Thymus (tissue), 11 donors: ENCODE data around the gene CCDC136. TPM values are rescaled to one million over a fixed set of nuclear protein-coding genes. Genes with fewer than 3 reads are reported as not detected.
A peak's percentile ranks its signal among the peaks of the same experiment; 100 is the strongest.

Source experiments
- DNase-seq, 9 donors: peaks; one replicate each; pipeline ENCODE4 v3.0.0-alpha.2; 2013; ENCODE audit warnings: low spot score in 9 of 9, low read depth in 6 of 9, missing footprints in 1 of 9
- H3K27ac ChIP-seq, 2 donors: one replicate each; pipeline ENCODE4 v1.5.1; 2013; ENCODE audit warnings: control low read depth in 1 of 2, low read depth in 1 of 2, low read length in 1 of 2, mild to moderate bottlenecking in 1 of 2, moderate library complexity in 1 of 2
- H3K27me3 ChIP-seq, 2 donors: one replicate each; pipeline ENCODE4 v1.5.1; 2013; ENCODE audit warnings: low read length in 1 of 2; ENCODE audit not compliant: control insufficient read depth in 2 of 2, insufficient read depth in 1 of 2
- H3K36me3 ChIP-seq, 2 donors: one replicate each; pipeline ENCODE4 v1.5.1; 2013; ENCODE audit warnings: low read length in 1 of 2, mild to moderate bottlenecking in 1 of 2, moderate library complexity in 1 of 2; ENCODE audit not compliant: control insufficient read depth in 2 of 2, insufficient read depth in 2 of 2
- H3K4me1 ChIP-seq, 2 donors: one replicate each; pipeline ENCODE4 v1.5.1; 2013; ENCODE audit warnings: low read length in 2 of 2; ENCODE audit not compliant: control insufficient read depth in 2 of 2, insufficient read depth in 2 of 2
- H3K4me3 ChIP-seq, 2 donors: one replicate each; pipeline ENCODE4 v1.5.1; 2013; ENCODE audit warnings: low read length in 2 of 2, control low read depth in 1 of 2, mild to moderate bottlenecking in 1 of 2
- H3K9me3 ChIP-seq, 2 donors: one replicate each; pipeline ENCODE4 v1.5.1; 2013; ENCODE audit warnings: low read length in 1 of 2, mild to moderate bottlenecking in 1 of 2; ENCODE audit not compliant: control insufficient read depth in 2 of 2, insufficient read depth in 1 of 2
- WGBS: extraction: QIAGEN DNeasy Blood & Tissue Kit; methylation state at CpG from one replicate; pipeline ENCODE4 v1.1.7; 2013; 5-methylcytosine and 5-hydroxymethylcytosine counted together
- polyA plus RNA-seq: library from polyadenylated mRNA; stranded (reverse); fragments of 200-250 nt; gene quantifications from one replicate; pipeline ENCODE4 v1.2.3, GENCODE V29; 2013
- total RNA-seq: library from RNA; stranded (reverse); fragments of 120-200 nt; gene quantifications from one replicate; pipeline ENCODE4 v1.2.4, GENCODE V29; 2013
- donor health status: healthy.

The CCDC136 gene
- total and polyA plus RNA-seq, 2 donors: 4.5 to 13.7 TPM

GRCh38 chr7:128831994-128832879 lies 40.5 kb downstream of the CCDC136 start:
- Histone ChIP-seq H3K9me3 (peaks cover 0 to 5% of the 10 kb centered on the region in 2 donors), H3K4me1 (peaks cover 2 to 34% of the 10 kb centered on the region in 2 donors), H3K36me3 (no peaks in the 10 kb centered on the region), H3K4me3 (no peak overlapping the region), H3K27me3 (peaks cover 40 to 77% of the 10 kb centered on the region in 2 donors), H3K27ac (no peak overlapping the region)
- WGBS: 4% methylated on average over 22 of the region's 22 CpGs
- peak in 1 of 9 donors; percentile 13 for DNase-seq

GRCh38 chr7:128832880-128833147 lies 41.0 kb downstream of the CCDC136 start:
- Histone ChIP-seq H3K27me3 (peaks cover 40 to 71% of the 10 kb centered on the region in 2 donors), H3K36me3 (no peaks in the 10 kb centered on the region), H3K27ac (no peak overlapping the region), H3K9me3 (peaks cover 0 to 5% of the 10 kb centered on the region in 2 donors), H3K4me1 (peaks cover 2 to 34% of the 10 kb centered on the region in 2 donors), H3K4me3 (no peak overlapping the region)
- 31% methylated on average over 2 of the region's 2 CpGs for WGBS
- DNase-seq: no peak

GRCh38 chr7:128833148-128833945 lies 41.6 kb downstream of the CCDC136 start:
- Histone ChIP-seq H3K4me1 (peaks cover 2 to 34% of the 10 kb centered on the region in 2 donors), H3K27me3 (peaks cover 40 to 66% of the 10 kb centered on the region in 2 donors), H3K36me3 (no peaks in the 10 kb centered on the region)

GRCh38 chr7:128833946-128834325 lies 42.2 kb downstream of the CCDC136 start:
- Histone ChIP-seq H3K4me3 (no peak overlapping the region), H3K4me1 (peaks cover 2 to 34% of the 10 kb centered on the region in 2 donors), H3K36me3 (no peaks in the 10 kb centered on the region), H3K9me3 (peaks cover 0 to 5% of the 10 kb centered on the region in 2 donors), H3K27me3 (peaks cover 40 to 61% of the 10 kb centered on the region in 2 donors), H3K27ac (no peak overlapping the region)
- 81% methylated on average over 4 of the region's 4 CpGs for WGBS
- DNase-seq: no peak

More at GRCh38 chr7:128833148-128833945, 41.6 kb downstream of the CCDC136 start:
- H3K9me3 ChIP-seq: peaks cover 0 to 5% of the 10 kb centered on the region in 2 donors
- peak in 1 of 9 donors; percentile 10 for DNase-seq
- H3K27ac ChIP-seq: no peak overlapping the region
- WGBS: 36% methylated on average over 13 of the region's 13 CpGs
- no peak overlapping the region for H3K4me3 ChIP-seq

GRCh38 chr7:128835231-128835751 lies 43.5 kb downstream of the CCDC136 start:
- Histone ChIP-seq H3K9me3 (peaks cover 0 to 5% of the 10 kb centered on the region in 2 donors), H3K4me3 (no peak overlapping the region), H3K36me3 (no peaks in the 10 kb centered on the region), H3K27me3 (peaks cover 29 to 49% of the 10 kb centered on the region in 2 donors), H3K4me1 (peaks cover 2 to 27% of the 10 kb centered on the region in 2 donors), H3K27ac (no peak overlapping the region)
- WGBS: 97% methylated on average over 16 of the region's 16 CpGs
- DNase-seq: no peak

GRCh38 chr7:128835790-128836641 lies 44.2 kb downstream of the CCDC136 start:
- 95% methylated on average over 14 of the region's 14 CpGs for WGBS
- Histone ChIP-seq H3K4me3 (no peak overlapping the region), H3K36me3 (no peaks in the 10 kb centered on the region), H3K4me1 (peaks cover 2 to 20% of the 10 kb centered on the region in 2 donors), H3K9me3 (peaks cover 0 to 5% of the 10 kb centered on the region in 2 donors), H3K27me3 (peaks cover 23 to 42% of the 10 kb centered on the region in 2 donors), H3K27ac (no peak overlapping the region)
- DNase-seq: no peak

GRCh38 chr7:128836729-128837348 lies 45.1 kb downstream of the CCDC136 start:
- DNase-seq: no peak
- Histone ChIP-seq H3K27me3 (peaks cover 16 to 34% of the 10 kb centered on the region in 2 donors), H3K4me3 (no peak overlapping the region), H3K36me3 (no peaks in the 10 kb centered on the region), H3K9me3 (no peaks in the 10 kb centered on the region), H3K27ac (no peak overlapping the region), H3K4me1 (peaks cover 0 to 12% of the 10 kb centered on the region in 2 donors)
- WGBS: 94% methylated on average over 14 of the region's 14 CpGs

- 98% methylated on average over 16 of the region's 16 CpGs for WGBS
Observed at GRCh38 chr7:128837521-128837921, 45.8 kb downstream of the CCDC136 start.

More at GRCh38 chr7:128837521-128837921, 45.8 kb downstream of the CCDC136 start:
- DNase-seq: no peak
- Histone ChIP-seq H3K4me3 (no peak overlapping the region), H3K27me3 (peaks cover 13 to 27% of the 10 kb centered on the region in 2 donors), H3K27ac (no peak overlapping the region), H3K36me3 (no peaks in the 10 kb centered on the region), H3K9me3 (no peaks in the 10 kb centered on the region), H3K4me1 (peaks cover 0 to 5% of the 10 kb centered on the region in 2 donors)
